Osteoblast (primary cell): ENCODE data around the gene MCC. TPM values are rescaled to one million over a fixed set of nuclear protein-coding genes. Genes with fewer than 3 reads are reported as not detected.
A peak's percentile ranks its signal among the peaks of the same experiment; 100 is the strongest.

ENCODE experiments used
- DNase-seq: peaks from one replicate; pipeline ENCODE4 v3.0.0; 2011; ENCODE audit warnings: low spot score, mixed read lengths; ENCODE audit not compliant: insufficient read length; ENCODE audit errors: missing footprints
- H2AFZ ChIP-seq: 2 replicates; pipeline ENCODE4 v1.6.0; 2011; ENCODE audit warnings: mild to moderate bottlenecking, low read length
- H3K27ac ChIP-seq: 2 replicates; pipeline ENCODE4 v1.5.1; 2011; ENCODE audit warnings: mild to moderate bottlenecking, low read depth, low read length, moderate library complexity
- H3K27me3 ChIP-seq: 2 replicates; pipeline ENCODE4 v1.6.0; 2012; ENCODE audit warnings: mild to moderate bottlenecking, control low read depth, inconsistent platforms, low read length, moderate library complexity; ENCODE audit not compliant: insufficient read depth
- H3K36me3 ChIP-seq: 2 replicates; pipeline ENCODE4 v1.5.1; 2011; ENCODE audit warnings: mild to moderate bottlenecking, low read length, control low read depth, moderate library complexity; ENCODE audit not compliant: insufficient read depth
- H3K4me1 ChIP-seq: 2 replicates; pipeline ENCODE4 v1.5.1; 2011; ENCODE audit warnings: mild to moderate bottlenecking, low read length, control low read depth, moderate library complexity; ENCODE audit not compliant: insufficient read depth
- H3K4me2 ChIP-seq: 2 replicates; pipeline ENCODE4 v1.6.0; 2011; ENCODE audit warnings: mild to moderate bottlenecking, low read length; ENCODE audit not compliant: insufficient read depth
- H3K4me3 ChIP-seq: fragments of 200-600 bp; sonication (generic); 3 replicates; pipeline ENCODE4 v1.5.1; 2012; ENCODE audit warnings: mild to moderate bottlenecking, low read length, inconsistent platforms; ENCODE audit not compliant: insufficient read depth
- H3K79me2 ChIP-seq: 2 replicates; pipeline ENCODE4 v1.6.0; 2012; ENCODE audit warnings: mild to moderate bottlenecking, low read length, control low read depth, inconsistent platforms; ENCODE audit not compliant: insufficient read depth
- H3K9me3 ChIP-seq: 2 replicates; pipeline ENCODE4 v1.5.1; 2011; ENCODE audit warnings: low read depth, low read length, control low read depth
- H4K20me1 ChIP-seq: 2 replicates; pipeline ENCODE4 v1.6.0; 2012; ENCODE audit warnings: mild to moderate bottlenecking, low read length, control low read depth; ENCODE audit not compliant: insufficient read depth
- CTCF ChIP-seq: IDR thresholded peaks from 2 replicates; pipeline ENCODE4 v1.5.1; 2011; ENCODE audit warnings: mild to moderate bottlenecking, low read depth, low read length, moderate library complexity; ENCODE audit errors: extremely low read depth
- total RNA-seq: library from RNA; depleted of rRNA; stranded (reverse); fragments of >200 nt; gene quantifications from 2 replicates; pipeline ENCODE4 v1.2.3, GENCODE V29; 2012

The MCC gene
- total RNA-seq, 1 donor: 45.6 TPM

GRCh38 chr5:113253037-113253436 lies 235.2 kb downstream of the MCC start:
- H3K27ac ChIP-seq: no peak overlapping the region
- DNase-seq: no peak
- H3K9me3 ChIP-seq: no peaks in the 10 kb centered on the region
- H3K79me2 ChIP-seq: no peaks in the 10 kb centered on the region
- H3K4me3 ChIP-seq: no peak overlapping the region
- no peak overlapping the region for H2AFZ ChIP-seq
- no peak for TF ChIP-seq CTCF
- H3K4me1 ChIP-seq: peaks cover 20% of the 10 kb centered on the region
- H3K4me2 ChIP-seq: no peak overlapping the region
- no peaks in the 10 kb centered on the region for H3K27me3 ChIP-seq
- H3K36me3 ChIP-seq: no peaks in the 10 kb centered on the region
- no peaks in the 10 kb centered on the region for H4K20me1 ChIP-seq

- no peaks in the 10 kb centered on the region for H3K27me3 ChIP-seq
- no peak for DNase-seq
- H4K20me1 ChIP-seq: no peaks in the 10 kb centered on the region
- H3K4me2 ChIP-seq: no peak overlapping the region
- peaks cover 21% of the 10 kb centered on the region for H3K4me1 ChIP-seq
- no peaks in the 10 kb centered on the region for H3K79me2 ChIP-seq
- H3K4me3 ChIP-seq: no peak overlapping the region
- no peaks in the 10 kb centered on the region for H3K9me3 ChIP-seq
- H3K36me3 ChIP-seq: no peaks in the 10 kb centered on the region
- H3K27ac ChIP-seq: no peak overlapping the region
- no peak overlapping the region for H2AFZ ChIP-seq
- TF ChIP-seq CTCF: no peak
Measured at GRCh38 chr5:113252066-113252465, 236.2 kb downstream of the MCC start.

- Histone ChIP-seq H4K20me1 (no peaks in the 10 kb centered on the region), H2AFZ (no peak overlapping the region), H3K9me3 (no peaks in the 10 kb centered on the region), H3K4me3 (no peak overlapping the region), H3K4me1 (peaks cover 29% of the 10 kb centered on the region), H3K27me3 (no peaks in the 10 kb centered on the region), H3K4me2 (peak overlapping the region; percentile 5), H3K79me2 (no peaks in the 10 kb centered on the region), H3K27ac (peak overlapping the region; percentile 81), H3K36me3 (no peaks in the 10 kb centered on the region)
- peak; percentile 84 for DNase-seq
- no peak for TF ChIP-seq CTCF
Measured at GRCh38 chr5:113250341-113250953, 237.8 kb downstream of the MCC start.

GRCh38 chr5:113249206-113249605 lies 239.0 kb downstream of the MCC start:
- Histone ChIP-seq H2AFZ (no peak overlapping the region), H3K4me2 (peak overlapping the region; percentile 5), H3K27me3 (no peaks in the 10 kb centered on the region), H3K9me3 (no peaks in the 10 kb centered on the region), H3K27ac (peak overlapping the region; percentile 81), H3K36me3 (no peaks in the 10 kb centered on the region), H3K4me3 (no peak overlapping the region), H3K79me2 (no peaks in the 10 kb centered on the region), H4K20me1 (no peaks in the 10 kb centered on the region), H3K4me1 (peaks cover 29% of the 10 kb centered on the region)
- no peak for TF ChIP-seq CTCF
- DNase-seq: peak; percentile 59
